Skeletal muscle cell (primary cell): Measurements from ENCODE around the gene OMP.
A peak's percentile ranks its signal among the peaks of the same experiment; 100 is the strongest.

Experiments used
- DNase-seq: peaks from one replicate; pipeline ENCODE4 v3.0.0-alpha.2; 2010; ENCODE audit warnings: low read depth
- H3K4me3 ChIP-seq: 2 replicates; pipeline ENCODE4 v1.5.1; 2011; ENCODE audit warnings: low read depth, mild to moderate bottlenecking, control low read depth, low read length, moderate library complexity

The OMP gene

GRCh38 chr11:77100166-77101042, 2.2 kb upstream of the OMP start:
- no peak overlapping the region for H3K4me3 ChIP-seq
- DNase-seq = no peak

GRCh38 chr11:77101043-77101537, 1.6 kb upstream of the OMP start:
- no peak for DNase-seq

GRCh38 chr11:77103319-77103718, 679 bp downstream of the OMP start:
- H3K4me3 ChIP-seq = no peak overlapping the region
- DNase-seq = no peak

More at GRCh38 chr11:77101043-77101537, 1.6 kb upstream of the OMP start:
- H3K4me3 ChIP-seq = no peak overlapping the region

GRCh38 chr11:77104727-77105126, 2.1 kb downstream of the OMP start:
- no peak for DNase-seq

GRCh38 chr11:77106321-77106720, 3.7 kb downstream of the OMP start:
- no peak overlapping the region for H3K4me3 ChIP-seq
- no peak for DNase-seq

More at GRCh38 chr11:77104727-77105126, 2.1 kb downstream of the OMP start:
- H3K4me3 ChIP-seq = no peak overlapping the region

- no peak for DNase-seq
- H3K4me3 ChIP-seq = no peak overlapping the region
Observed at GRCh38 chr11:77106759-77107158, 4.1 kb downstream of the OMP start.

GRCh38 chr11:77107950-77108349, 5.3 kb downstream of the OMP start:
- peak; percentile 44 for DNase-seq
- H3K4me3 ChIP-seq = no peak overlapping the region

- no peak overlapping the region for H3K4me3 ChIP-seq
- DNase-seq = no peak
Observed at GRCh38 chr11:77108436-77108835, 5.8 kb downstream of the OMP start.

GRCh38 chr11:77109236-77110019, 6.8 kb downstream of the OMP start:
- no peak for DNase-seq
- H3K4me3 ChIP-seq = no peak overlapping the region

GRCh38 chr11:77110836-77111235, 8.2 kb downstream of the OMP start:
- DNase-seq = no peak
- no peak overlapping the region for H3K4me3 ChIP-seq

GRCh38 chr11:77111277-77111676, 8.6 kb downstream of the OMP start:
- no peak for DNase-seq
- H3K4me3 ChIP-seq = no peak overlapping the region

- no peak overlapping the region for H3K4me3 ChIP-seq
- no peak for DNase-seq
Observed at GRCh38 chr11:77111946-77112345, 9.3 kb downstream of the OMP start.

GRCh38 chr11:77112641-77113381, 10.2 kb downstream of the OMP start:
- no peak for DNase-seq
- H3K4me3 ChIP-seq = no peak overlapping the region

GRCh38 chr11:77113382-77114088, 10.9 kb downstream of the OMP start:
- no peak for DNase-seq
- H3K4me3 ChIP-seq = no peak overlapping the region

GRCh38 chr11:77114089-77114463, 11.4 kb downstream of the OMP start:
- no peak for DNase-seq
- H3K4me3 ChIP-seq = no peak overlapping the region

- H3K4me3 ChIP-seq = no peak overlapping the region
Observed at GRCh38 chr11:77115181-77115611, 12.6 kb downstream of the OMP start.

GRCh38 chr11:77115956-77116355, 13.3 kb downstream of the OMP start:
- no peak overlapping the region for H3K4me3 ChIP-seq
- no peak for DNase-seq

More at GRCh38 chr11:77115181-77115611, 12.6 kb downstream of the OMP start:
- DNase-seq = no peak

GRCh38 chr11:77117492-77117891, 14.9 kb downstream of the OMP start:
- DNase-seq = no peak
- H3K4me3 ChIP-seq = no peak overlapping the region

GRCh38 chr11:77118086-77118485, 15.4 kb downstream of the OMP start:
- no peak overlapping the region for H3K4me3 ChIP-seq
- no peak for DNase-seq
